ENCODE results near the gene PLEKHM2.

- no peak for TF ChIP-seq POLR2A (IDR thresholded peaks at IDR 0.05; ENCODE audit: low read depth, low read length)
- no peak for TF ChIP-seq POLR2AphosphoS5 (IDR thresholded peaks at IDR 0.05; ENCODE audit: low read depth, low read length)
- TF ChIP-seq TAF1 (IDR thresholded peaks at IDR 0.05; ENCODE audit: borderline replicate concordance, low read depth, low read length): no peak
Observed at GRCh38 chr1:15726508-15726907, 42.4 kb downstream of the PLEKHM2 start.

All from GM12892 (cell line).